BLaER1 (cell line): ENCODE results near the gene GLYATL2.

Experiments used
- H3K27ac ChIP-seq: shearing (Covaris generic); formaldehyde crosslinking; 2 replicates; pipeline ENCODE4 v1.8.1; 2022
- H3K27me3 ChIP-seq: shearing (Covaris generic); formaldehyde crosslinking; 2 replicates; pipeline ENCODE4 v1.8.1; 2022
- H3K36me3 ChIP-seq: shearing (Covaris generic); formaldehyde crosslinking; 2 replicates; pipeline ENCODE4 v1.8.1; 2022
- H3K4me1 ChIP-seq: shearing (Covaris generic); formaldehyde crosslinking; 2 replicates; pipeline ENCODE4 v1.8.1; 2022
- H3K4me2 ChIP-seq: shearing (Covaris generic); formaldehyde crosslinking; 2 replicates; pipeline ENCODE4 v1.8.1; 2022
- H3K4me3 ChIP-seq: shearing (Covaris generic); formaldehyde crosslinking; 2 replicates; pipeline ENCODE4 v1.8.1; 2022
- H3K9ac ChIP-seq: shearing (Covaris generic); formaldehyde crosslinking; 2 replicates; pipeline ENCODE4 v1.8.1; 2022
- H3K9me3 ChIP-seq: shearing (Covaris generic); formaldehyde crosslinking; 2 replicates; pipeline ENCODE4 v1.8.1; 2022
- H4K20me1 ChIP-seq: shearing (Covaris generic); formaldehyde crosslinking; 2 replicates; pipeline ENCODE4 v1.8.1; 2022
- Cebpa-rat ChIP-seq: shearing (Covaris generic); IDR thresholded peaks from 2 replicates; pipeline ENCODE4 v1.8.1; 2022

GLYATL2 gene

GRCh38 chr11:58861533-58861932, 17.0 kb upstream of the GLYATL2 start:
- Histone ChIP-seq H3K4me3 (no peak overlapping the region), H3K4me1 (no peaks in the 10 kb centered on the region), H3K4me2 (no peak overlapping the region), H4K20me1 (no peaks in the 10 kb centered on the region), H3K36me3 (no peaks in the 10 kb centered on the region), H3K9ac (no peak overlapping the region), H3K27me3 (no peaks in the 10 kb centered on the region), H3K27ac (no peak overlapping the region), H3K9me3 (peaks cover 17% of the 10 kb centered on the region; the same call in 1 of the 2 replicates)
- no peak for TF ChIP-seq Cebpa-rat

GRCh38 chr11:58856806-58857205, 12.3 kb upstream of the GLYATL2 start:
- Histone ChIP-seq H3K9ac (no peak overlapping the region), H3K27ac (no peak overlapping the region), H3K9me3 (peaks cover under 1% of the 10 kb centered on the region; the same call in 1 of the 2 replicates), H4K20me1 (no peaks in the 10 kb centered on the region), H3K4me3 (no peak overlapping the region), H3K4me1 (peaks cover 7% of the 10 kb centered on the region; the same call in 1 of the 2 replicates), H3K4me2 (no peak overlapping the region), H3K27me3 (no peaks in the 10 kb centered on the region), H3K36me3 (no peaks in the 10 kb centered on the region)
- no peak for TF ChIP-seq Cebpa-rat

DNA sequence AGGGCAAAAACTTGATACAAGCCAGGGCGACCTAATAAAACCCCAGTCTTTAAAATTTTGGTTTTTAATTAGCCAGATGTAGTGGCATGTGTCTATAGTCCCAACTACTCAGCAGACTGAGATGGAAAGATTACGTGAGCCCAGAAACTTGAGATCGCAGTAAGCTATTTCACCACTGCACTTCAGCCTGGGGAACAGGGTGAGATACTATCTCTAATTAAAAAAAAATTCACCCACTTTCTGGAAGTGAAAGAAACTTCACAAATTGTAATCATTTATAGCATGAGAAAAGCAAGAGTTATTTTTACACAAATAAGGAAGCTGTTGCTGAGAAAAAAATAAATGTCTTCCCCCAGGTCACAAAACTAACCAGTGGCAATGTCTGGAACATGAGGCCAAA, 882 bp upstream of the GLYATL2 start:
- no peak for TF ChIP-seq Cebpa-rat
- H3K4me1 ChIP-seq, result peaks cover 1% of the 10 kb centered on the region
- H3K27me3 ChIP-seq, result no peaks in the 10 kb centered on the region
- H3K9ac ChIP-seq, result no peak overlapping the region
- H3K9me3 ChIP-seq, result no peaks in the 10 kb centered on the region
- H3K4me3 ChIP-seq, result no peak overlapping the region
- H3K36me3 ChIP-seq, result no peaks in the 10 kb centered on the region
- no peak overlapping the region for H3K27ac ChIP-seq
- no peak overlapping the region for H3K4me2 ChIP-seq
- no peaks in the 10 kb centered on the region for H4K20me1 ChIP-seq

GRCh38 chr11:58837707-58838388, 6.7 kb downstream of the GLYATL2 start:
- no peaks in the 10 kb centered on the region for H3K9me3 ChIP-seq
- H3K27me3 ChIP-seq, result no peaks in the 10 kb centered on the region
- H4K20me1 ChIP-seq, result no peaks in the 10 kb centered on the region
- no peak overlapping the region for H3K27ac ChIP-seq
- no peaks in the 10 kb centered on the region for H3K4me1 ChIP-seq
- H3K4me2 ChIP-seq, result no peak overlapping the region
- H3K4me3 ChIP-seq, result no peak overlapping the region
- TF ChIP-seq Cebpa-rat, result no peak
- H3K36me3 ChIP-seq, result no peaks in the 10 kb centered on the region
- H3K9ac ChIP-seq, result no peak overlapping the region

DNA sequence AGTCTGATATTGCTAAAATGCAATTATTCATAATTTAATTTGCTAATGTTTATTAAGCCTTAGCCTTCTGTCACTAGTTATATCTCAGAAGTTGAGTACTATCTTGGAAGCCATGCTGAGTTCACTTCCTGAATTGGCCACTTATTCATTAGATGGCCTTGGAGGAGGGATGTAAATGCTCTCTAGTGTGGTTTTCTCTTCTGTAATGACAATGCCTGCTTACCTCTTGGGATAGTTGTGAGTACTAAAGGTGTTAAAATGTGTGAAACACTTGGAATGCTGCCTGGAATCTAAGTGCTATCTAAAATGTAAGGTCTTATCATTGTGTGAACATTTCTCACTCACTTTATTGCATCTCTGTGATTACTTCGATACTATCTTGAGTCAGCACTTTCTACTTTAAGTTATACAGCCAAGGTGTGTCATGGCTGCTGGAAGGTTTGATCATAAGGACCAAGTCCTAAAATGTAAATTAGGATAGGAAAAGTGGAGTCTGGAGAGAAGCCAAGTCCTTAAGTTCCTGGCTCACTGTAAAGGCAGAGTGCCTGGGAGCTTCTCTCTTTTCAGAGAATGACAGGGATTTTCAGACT, 12.4 kb downstream of the GLYATL2 start:
- Histone ChIP-seq H3K4me1 (no peaks in the 10 kb centered on the region), H3K4me3 (no peak overlapping the region), H3K36me3 (no peaks in the 10 kb centered on the region), H3K27ac (no peak overlapping the region), H4K20me1 (no peaks in the 10 kb centered on the region), H3K4me2 (no peak overlapping the region), H3K9ac (no peak overlapping the region), H3K27me3 (no peaks in the 10 kb centered on the region), H3K9me3 (0 out of 2 replicates have a peak, but pooled peaks cover 4% of the 10 kb centered on the region)
- no peak for TF ChIP-seq Cebpa-rat

GRCh38 chr11:58830673-58831301, 13.7 kb downstream of the GLYATL2 start:
- TF ChIP-seq Cebpa-rat, result no peak
- no peaks in the 10 kb centered on the region for H3K27me3 ChIP-seq
- H4K20me1 ChIP-seq, result no peaks in the 10 kb centered on the region
- no peak overlapping the region for H3K4me3 ChIP-seq
- H3K9ac ChIP-seq, result no peak overlapping the region
- no peak overlapping the region for H3K4me2 ChIP-seq
- H3K27ac ChIP-seq, result no peak overlapping the region
- 0 out of 2 replicates have a peak, but pooled peaks cover 4% of the 10 kb centered on the region for H3K9me3 ChIP-seq
- no peaks in the 10 kb centered on the region for H3K4me1 ChIP-seq
- no peaks in the 10 kb centered on the region for H3K36me3 ChIP-seq

DNA sequence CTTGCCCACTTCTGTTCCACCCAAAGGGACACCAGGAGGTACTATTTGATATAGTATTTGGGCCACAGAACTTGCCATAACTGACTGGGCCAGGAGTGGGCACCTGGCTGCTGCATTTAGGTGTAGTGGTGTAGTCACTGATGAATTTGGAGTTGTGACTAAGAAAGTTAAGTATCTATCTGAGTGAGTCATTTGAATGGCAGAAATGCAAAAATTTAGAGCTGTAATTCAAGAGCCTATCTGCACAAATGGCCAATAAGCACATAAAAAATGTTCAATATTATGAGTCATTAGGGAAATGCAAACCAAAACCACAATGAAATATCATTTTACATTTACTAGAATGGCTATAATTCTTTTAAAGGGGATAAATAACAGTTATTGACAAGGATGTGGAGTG, 14.7 kb downstream of the GLYATL2 start:
- no peaks in the 10 kb centered on the region for H3K4me1 ChIP-seq
- H3K27ac ChIP-seq, result no peak overlapping the region
- TF ChIP-seq Cebpa-rat, result no peak
- H4K20me1 ChIP-seq, result no peaks in the 10 kb centered on the region
- no peaks in the 10 kb centered on the region for H3K27me3 ChIP-seq
- no peak overlapping the region for H3K9ac ChIP-seq
- H3K9me3 ChIP-seq, result 0 out of 2 replicates have a peak, but pooled peaks cover 4% of the 10 kb centered on the region
- no peak overlapping the region for H3K4me2 ChIP-seq
- no peaks in the 10 kb centered on the region for H3K36me3 ChIP-seq
- no peak overlapping the region for H3K4me3 ChIP-seq

GRCh38 chr11:58813693-58814092, 30.8 kb downstream of the GLYATL2 start:
- no peaks in the 10 kb centered on the region for H4K20me1 ChIP-seq
- H3K9ac ChIP-seq, result no peak overlapping the region
- no peaks in the 10 kb centered on the region for H3K4me1 ChIP-seq
- H3K4me3 ChIP-seq, result no peak overlapping the region
- no peaks in the 10 kb centered on the region for H3K36me3 ChIP-seq
- no peaks in the 10 kb centered on the region for H3K27me3 ChIP-seq
- TF ChIP-seq Cebpa-rat, result no peak
- H3K4me2 ChIP-seq, result no peak overlapping the region
- no peak overlapping the region for H3K27ac ChIP-seq
- H3K9me3 ChIP-seq, result peaks cover 48% of the 10 kb centered on the region

DNA sequence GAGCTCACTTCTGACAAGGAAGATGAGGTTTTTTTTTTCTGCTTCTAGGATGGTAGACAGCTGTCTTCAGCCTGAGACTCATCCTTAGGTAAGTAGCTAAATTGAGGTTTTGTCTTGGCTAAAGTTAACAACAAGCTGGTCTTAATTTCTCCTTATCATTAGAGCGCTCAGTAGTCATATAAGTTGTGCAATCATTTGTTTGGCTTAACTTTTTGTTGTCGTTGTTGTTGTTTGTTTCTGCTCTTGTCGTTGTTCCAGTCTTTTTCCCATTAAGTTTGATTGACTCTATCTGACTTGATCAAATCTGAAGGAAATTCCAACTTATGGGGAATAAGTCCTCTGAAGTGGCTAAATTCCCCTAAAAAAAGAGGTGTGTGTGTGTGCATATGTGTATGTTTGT, 33.0 kb downstream of the GLYATL2 start:
- H3K4me3 ChIP-seq, result no peak overlapping the region
- H3K27ac ChIP-seq, result no peak overlapping the region
- no peak overlapping the region for H3K4me2 ChIP-seq
- no peaks in the 10 kb centered on the region for H3K27me3 ChIP-seq
- no peak for TF ChIP-seq Cebpa-rat
- no peaks in the 10 kb centered on the region for H3K4me1 ChIP-seq
- H4K20me1 ChIP-seq, result no peaks in the 10 kb centered on the region
- no peak overlapping the region for H3K9ac ChIP-seq
- H3K36me3 ChIP-seq, result no peaks in the 10 kb centered on the region
- peaks cover 43% of the 10 kb centered on the region for H3K9me3 ChIP-seq

GRCh38 chr11:58807343-58807742, 37.2 kb downstream of the GLYATL2 start:
- no peak overlapping the region for H3K9ac ChIP-seq
- H3K27ac ChIP-seq, result no peak overlapping the region
- peaks cover 9% of the 10 kb centered on the region for H3K9me3 ChIP-seq
- no peaks in the 10 kb centered on the region for H3K4me1 ChIP-seq
- no peak for TF ChIP-seq Cebpa-rat
- no peak overlapping the region for H3K4me3 ChIP-seq
- no peaks in the 10 kb centered on the region for H3K36me3 ChIP-seq
- no peaks in the 10 kb centered on the region for H3K27me3 ChIP-seq
- no peaks in the 10 kb centered on the region for H4K20me1 ChIP-seq
- H3K4me2 ChIP-seq, result no peak overlapping the region
